SK-MEL-5 (cell line): ENCODE data around the gene TTBK1. TPM values are rescaled to one million over a fixed set of nuclear protein-coding genes. Genes with fewer than 3 reads are reported as not detected.

Experiments used
- DNase-seq: peaks from one replicate; pipeline ENCODE4 v3.0.0-alpha.2; 2016; ENCODE audit warnings: low read depth, low spot score
- in situ Hi-C: cut with HindIII; loops from 2 replicates; pipeline ENCODE4 v1.10.0; 2016; ENCODE audit warnings: low sequenced_read_pairs, high pct_unique_total_duplicates, low pct_unique_long_range_greater_than_20kb
- total RNA-seq: library from RNA; depleted of rRNA; stranded (reverse); fragments of >200 nt; shearing (Covaris generic); gene quantifications from 2 replicates; pipeline ENCODE4 v1.2.3, GENCODE V29; 2014

The TTBK1 gene
- total RNA-seq, 1 experiment from 2014 or later = not detected

GRCh38 chr6:43220439-43220951, 22.8 kb upstream of the TTBK1 start:
- DNase-seq = no peak
- in situ Hi-C loops = no loop called here

DNA sequence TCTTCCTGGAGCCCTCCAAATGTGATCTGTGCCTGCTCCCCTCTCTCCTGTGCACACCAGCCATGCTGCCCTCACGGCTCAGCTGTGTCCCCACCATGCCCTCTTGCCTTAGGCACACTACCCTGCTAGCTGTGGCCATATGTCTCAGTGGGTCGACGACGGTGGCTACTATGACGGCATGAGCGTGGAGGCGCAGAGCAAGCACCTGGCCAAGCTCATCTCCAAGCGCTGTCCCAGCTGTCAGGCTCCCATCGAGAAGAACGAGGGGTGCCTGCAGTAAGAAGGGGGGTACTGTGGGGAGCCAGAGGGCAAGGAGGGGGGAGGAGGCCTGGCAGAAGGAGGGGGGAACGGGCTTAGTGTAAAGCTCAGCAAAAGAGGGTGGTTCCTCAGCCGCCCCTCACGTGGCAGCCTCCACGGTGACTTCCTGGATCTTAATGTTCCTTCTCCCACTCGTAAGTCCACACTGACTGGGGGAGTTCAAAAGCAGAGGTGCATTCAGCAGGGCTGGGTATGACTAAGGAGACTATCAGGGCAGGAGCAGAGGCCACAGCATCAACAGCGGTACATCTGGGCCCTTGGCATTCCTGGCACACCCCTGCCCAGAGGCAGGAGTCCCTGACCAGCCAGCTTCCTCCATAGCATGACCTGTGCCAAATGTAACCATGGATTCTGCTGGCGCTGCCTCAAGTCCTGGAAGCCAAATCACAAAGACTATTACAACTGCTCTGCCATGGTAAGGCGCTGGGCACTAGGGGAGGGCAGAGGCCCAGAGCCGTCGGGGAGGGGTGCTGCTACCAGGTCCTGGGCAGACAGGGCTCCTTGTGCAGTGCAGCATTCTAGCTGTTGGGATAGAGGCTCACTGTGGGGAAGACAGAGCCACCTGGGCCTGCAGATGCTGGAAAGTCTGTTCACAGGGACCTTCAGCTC, 22.0 kb upstream of the TTBK1 start:
- no peak for DNase-seq
- in situ Hi-C loops = no loop called here

GRCh38 chr6:43222418-43223059, 20.7 kb upstream of the TTBK1 start:
- in situ Hi-C loops = no loop called here
- DNase-seq = no peak

DNA sequence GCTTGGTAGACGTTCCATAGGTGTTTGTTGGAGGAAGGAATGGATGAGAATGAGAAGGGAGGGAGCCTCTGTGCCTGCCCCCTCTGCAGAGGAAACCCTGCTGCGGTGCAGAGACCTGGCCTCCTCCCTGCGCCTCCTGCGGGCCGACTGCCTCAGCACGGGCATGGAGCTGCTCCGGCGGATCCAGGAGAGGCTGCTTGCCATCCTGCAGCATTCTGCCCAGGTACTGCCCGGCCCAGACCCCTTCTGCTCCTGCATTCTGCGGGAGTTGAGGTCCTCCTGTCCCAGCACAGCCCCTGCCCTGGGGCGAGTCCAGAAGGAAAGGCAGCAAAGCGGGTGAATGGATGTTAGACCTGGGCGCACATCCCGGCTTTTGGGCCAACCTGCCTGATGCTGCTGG, 20.1 kb upstream of the TTBK1 start:
- in situ Hi-C loops = no loop called here
- DNase-seq = no peak

DNA sequence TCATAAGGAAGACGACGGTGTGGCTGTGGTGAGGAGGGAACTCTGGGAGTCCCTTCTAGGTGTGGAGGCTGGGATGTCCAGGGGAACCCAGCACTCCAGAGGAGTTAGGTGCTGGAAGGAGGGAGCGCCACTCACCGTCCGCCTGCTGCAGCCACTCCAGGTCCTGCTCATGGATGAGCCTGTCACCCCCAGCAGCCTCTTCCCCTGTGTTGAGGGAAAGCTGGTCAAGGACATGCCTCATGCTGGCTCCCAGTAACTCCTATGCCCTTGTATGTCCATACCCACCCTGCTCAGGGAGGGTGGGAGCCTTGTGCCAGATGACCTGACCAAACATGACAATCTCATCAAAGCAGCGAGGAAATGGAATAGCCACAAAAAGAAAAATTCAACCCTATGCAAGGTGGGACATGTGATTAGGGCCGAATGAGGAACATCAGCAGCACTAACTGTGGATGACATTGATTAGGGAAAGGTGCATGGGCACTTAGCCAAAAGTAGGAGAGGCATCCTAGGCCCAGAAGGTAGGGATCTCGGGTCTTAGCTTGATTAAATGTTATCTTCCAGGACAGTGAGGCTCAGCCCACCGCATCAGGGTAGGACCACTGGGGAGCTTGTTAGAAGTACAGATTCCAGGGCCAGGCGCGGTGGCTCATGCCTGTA, 17.0 kb upstream of the TTBK1 start:
- in situ Hi-C loops = no loop called here
- no peak for DNase-seq

DNA sequence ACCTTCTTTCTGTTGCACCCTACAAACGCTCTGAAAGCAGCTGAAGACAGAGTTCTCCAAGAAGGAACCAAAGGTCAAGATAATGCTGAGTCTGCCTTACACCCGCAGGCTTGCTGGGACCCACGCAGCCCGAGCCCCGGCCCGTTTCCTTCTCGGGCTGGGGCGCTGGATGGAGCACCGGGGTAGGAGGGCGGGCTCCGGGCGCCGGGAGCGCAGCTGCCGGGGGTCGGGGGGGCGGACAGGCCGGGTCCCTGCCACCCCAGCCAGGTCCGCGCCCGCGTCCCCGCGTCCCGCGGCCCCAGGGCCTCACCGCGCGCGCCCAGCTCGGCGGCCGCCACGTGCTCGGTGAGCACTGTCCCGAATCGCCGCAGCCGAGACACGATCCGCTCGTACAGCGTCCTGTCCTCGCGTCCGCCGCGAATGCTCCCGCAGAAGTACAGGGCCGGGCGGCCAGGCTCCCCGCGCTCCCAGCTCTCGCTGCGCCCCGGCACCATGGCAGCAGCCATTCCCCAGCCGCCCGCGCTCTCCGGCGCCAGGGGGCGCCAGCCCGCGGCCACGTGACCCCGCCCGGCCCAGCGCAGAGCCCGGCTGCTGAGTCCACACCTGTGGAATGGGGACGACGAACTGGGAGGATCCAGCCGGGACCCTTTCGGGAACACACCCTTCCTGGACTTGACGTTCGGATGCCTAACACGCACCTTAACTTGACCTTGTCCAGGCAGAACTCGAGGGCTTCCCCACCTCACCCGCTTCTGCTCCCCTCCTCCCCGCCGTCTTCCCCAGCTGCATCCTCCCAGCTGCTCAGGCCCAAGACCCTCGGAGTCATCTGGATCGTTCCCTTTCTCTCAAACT, 14.1 kb upstream of the TTBK1 start, which contains the start of gene DNPH1:
TSS of gene DNPH1 (minus strand) at position 531 of the 852 bp plus-strand sequence. CDS start at position 506, 25 bp downstream.
- DNase-seq = peak; percentile 62
- in situ Hi-C loops = no loop called here

GRCh38 chr6:43229803-43230620, 13.3 kb upstream of the TTBK1 start:
- no peak for DNase-seq
- in situ Hi-C loops = no loop called here

DNA sequence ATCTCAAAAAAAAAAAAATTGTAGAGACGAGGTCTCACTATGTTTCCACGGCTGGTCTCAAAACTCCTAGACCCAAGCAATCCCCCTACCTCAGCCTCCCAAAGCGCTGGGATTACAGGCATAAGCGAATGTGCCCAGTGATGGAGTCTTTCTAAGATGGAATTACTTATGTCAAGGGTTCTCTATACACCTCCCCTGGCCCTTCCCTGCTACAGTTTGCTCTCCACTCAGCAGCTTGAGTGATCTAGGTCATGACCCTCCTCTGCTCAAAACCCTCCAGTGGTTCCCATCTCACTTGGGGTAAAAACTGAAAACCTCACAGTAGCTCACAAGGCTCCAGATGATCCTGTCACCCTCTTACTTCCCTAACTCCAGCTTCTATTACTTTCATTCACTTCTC, 12.2 kb upstream of the TTBK1 start:
- no peak for DNase-seq
- in situ Hi-C loops = no loop called here

DNA sequence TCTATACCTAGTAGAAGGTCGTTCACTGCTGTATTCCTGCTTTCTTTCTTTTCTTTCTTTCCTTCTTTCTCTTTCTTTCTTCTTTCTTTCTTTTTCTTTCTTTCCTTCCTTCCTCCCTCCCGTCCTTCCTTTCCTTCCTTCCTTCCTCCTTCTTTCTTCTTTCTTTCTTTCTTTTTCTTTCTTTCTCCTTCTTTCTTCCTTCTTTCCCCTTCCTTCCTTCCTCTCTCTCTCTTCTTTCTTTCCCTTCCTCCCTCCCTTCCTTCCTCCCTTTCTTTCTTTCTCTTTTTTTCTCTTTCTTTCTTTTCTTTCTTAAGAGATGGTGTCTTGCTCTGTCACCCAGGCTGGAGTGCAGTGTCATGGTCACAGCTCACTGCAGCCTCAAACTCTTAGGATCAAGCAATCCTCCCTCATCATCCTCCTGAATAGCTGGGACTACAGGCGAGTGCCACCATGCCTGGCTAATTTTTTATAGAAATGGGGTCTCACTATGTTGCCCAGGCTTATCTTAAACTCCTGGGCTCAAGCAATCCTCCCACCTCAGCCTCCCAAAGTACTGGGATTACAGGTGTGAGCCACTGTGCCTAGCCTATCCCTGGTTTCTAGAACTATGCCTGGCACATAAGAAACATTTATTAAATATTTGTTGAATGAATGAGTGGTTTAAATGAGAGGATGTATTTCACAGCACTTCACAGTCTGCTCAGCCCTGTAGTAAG, 11.4 kb upstream of the TTBK1 start:
- no peak for DNase-seq
- in situ Hi-C loops = no loop called here

GRCh38 chr6:43235841-43236240, 7.4 kb upstream of the TTBK1 start:
- in situ Hi-C loops = no loop called here

GRCh38 chr6:43239054-43239453, 4.2 kb upstream of the TTBK1 start:
- no peak for DNase-seq
- in situ Hi-C loops = no loop called here

More at GRCh38 chr6:43235841-43236240, 7.4 kb upstream of the TTBK1 start:
- no peak for DNase-seq

GRCh38 chr6:43240950-43241349, 2.3 kb upstream of the TTBK1 start:
- in situ Hi-C loops = no loop called here

DNA sequence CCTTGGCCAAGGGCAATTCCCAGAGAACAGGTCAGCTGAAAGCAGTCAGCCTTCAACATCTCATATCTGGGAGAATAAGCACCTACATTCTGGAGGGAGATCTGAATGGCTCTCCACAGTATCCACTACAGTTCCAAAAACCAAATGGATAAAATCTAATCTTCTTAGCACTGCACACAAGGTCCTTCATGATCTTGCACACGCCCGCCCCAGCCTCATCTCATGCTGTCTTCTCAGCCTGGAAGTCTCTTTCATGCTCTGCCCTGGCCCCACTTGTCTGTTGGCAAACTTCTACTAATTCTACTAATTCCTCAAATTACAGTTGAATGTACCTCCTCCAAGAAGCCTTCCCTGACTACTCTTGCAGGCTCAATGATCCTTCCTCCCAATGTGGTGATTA, 1.8 kb upstream of the TTBK1 start:
- in situ Hi-C loops = no loop called here
- DNase-seq = no peak

More at GRCh38 chr6:43240950-43241349, 2.3 kb upstream of the TTBK1 start:
- DNase-seq = no peak

DNA sequence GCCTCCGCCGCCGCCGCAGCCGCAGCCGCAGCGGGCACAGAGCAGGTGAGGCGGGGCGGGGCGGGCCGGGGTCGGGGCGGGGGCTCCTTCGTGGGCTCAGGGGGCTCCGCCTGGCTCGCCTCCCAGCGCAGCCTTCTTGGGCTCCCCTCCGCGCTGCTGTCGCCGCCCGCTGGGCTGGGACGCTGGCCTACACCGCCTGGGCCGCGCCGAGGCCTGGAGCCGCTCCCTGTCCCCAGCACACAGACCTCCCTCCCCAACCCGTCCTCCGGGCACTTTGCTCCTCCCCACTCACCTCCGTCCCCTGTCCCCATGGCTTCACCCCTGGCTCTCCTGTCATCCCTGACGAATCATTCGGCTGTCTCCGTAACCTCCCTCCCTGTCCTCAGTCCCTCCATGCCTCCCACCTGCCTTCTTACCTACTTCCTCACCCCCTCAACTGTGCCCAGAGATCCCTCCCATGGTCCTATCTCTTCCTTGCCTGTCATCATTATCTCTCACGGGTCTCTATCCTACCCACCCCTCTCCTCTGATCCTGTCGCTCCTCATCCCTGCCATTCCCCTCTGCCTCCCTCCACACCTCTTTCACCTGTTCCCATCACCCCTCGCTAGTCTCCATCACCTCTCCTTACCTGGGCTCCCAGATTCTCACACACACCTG, 512 bp downstream of the TTBK1 start:
- in situ Hi-C loops = no loop called here
- DNase-seq = no peak

GRCh38 chr6:43246301-43247113, 3.2 kb downstream of the TTBK1 start:
- in situ Hi-C loops = no loop called here
- peak; percentile 17 for DNase-seq
